Activated T-helper 2 cell treated with anti-CD3 and anti-CD28 coated beads, Interferon-gamma antibody, Interleukin-2, Interleukin-4, amounts not matched to agents 10 μg/mL and 5 μg/mL and 100 μg/mL, durations not matched to agents 14 hours and 24 hours and 36 hours (primary cell): ENCODE results near the gene GPR78. TPM values are rescaled to one million over a fixed set of nuclear protein-coding genes. Genes with fewer than 3 reads are reported as not detected.

ENCODE experiments used
- DNase-seq: peaks from one replicate; pipeline ENCODE4 v3.0.0; 2021; ENCODE audit warnings: low spot score
- H3K27ac Mint-ChIP-seq: one replicate; pipeline ENCODE4 v1.8.0; 2021; ENCODE audit warnings: mixed read lengths
- H3K27me3 Mint-ChIP-seq: one replicate; pipeline ENCODE4 v1.8.0; 2021; ENCODE audit warnings: low read depth, mixed read lengths
- H3K36me3 Mint-ChIP-seq: one replicate; pipeline ENCODE4 v1.8.0; 2021; ENCODE audit warnings: low read depth, mixed read lengths
- H3K4me1 Mint-ChIP-seq: one replicate; pipeline ENCODE4 v1.8.0; 2021; ENCODE audit warnings: low read depth, mixed read lengths
- H3K4me3 Mint-ChIP-seq: one replicate; pipeline ENCODE4 v1.8.0; 2021; ENCODE audit warnings: low read depth, mild to moderate bottlenecking, moderate library complexity, mixed read lengths
- H3K9me3 Mint-ChIP-seq: one replicate; pipeline ENCODE4 v1.8.0; 2021; ENCODE audit warnings: mixed read lengths
- intact Hi-C: fragments of 100-400 bp; cut with micrococcal nuclease; formaldehyde crosslinking; loops from one replicate; pipeline ENCODE4 v1.15.1; 2023
- total RNA-seq: library from RNA; stranded (reverse); gene quantifications from 2 replicates; pipeline ENCODE4 v1.2.3, GENCODE V29; 2022

Gene GPR78, protein sequence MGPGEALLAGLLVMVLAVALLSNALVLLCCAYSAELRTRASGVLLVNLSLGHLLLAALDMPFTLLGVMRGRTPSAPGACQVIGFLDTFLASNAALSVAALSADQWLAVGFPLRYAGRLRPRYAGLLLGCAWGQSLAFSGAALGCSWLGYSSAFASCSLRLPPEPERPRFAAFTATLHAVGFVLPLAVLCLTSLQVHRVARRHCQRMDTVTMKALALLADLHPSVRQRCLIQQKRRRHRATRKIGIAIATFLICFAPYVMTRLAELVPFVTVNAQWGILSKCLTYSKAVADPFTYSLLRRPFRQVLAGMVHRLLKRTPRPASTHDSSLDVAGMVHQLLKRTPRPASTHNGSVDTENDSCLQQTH
- not detected in 2 replicates for total RNA-seq

- no peaks in the 10 kb centered on the region for H3K4me1 Mint-ChIP-seq
- peaks cover 4% of the 10 kb centered on the region for H3K27me3 Mint-ChIP-seq
- intact Hi-C loops: no loop called here
- DNase-seq: peak; percentile 37
- H3K36me3 Mint-ChIP-seq: no peaks in the 10 kb centered on the region
- H3K4me3 Mint-ChIP-seq: no peak within 1 kb of the TSS
- H3K9me3 Mint-ChIP-seq: no peaks in the 10 kb centered on the region
- H3K27ac Mint-ChIP-seq: no peak within 1 kb of the TSS
Measured at GRCh38 chr4:8580321-8581093, at the start of gene GPR78. GPR78 (plus strand) TSS chr4:8580392; CDS start chr4:8580983, 591 bp downstream.

DNA sequence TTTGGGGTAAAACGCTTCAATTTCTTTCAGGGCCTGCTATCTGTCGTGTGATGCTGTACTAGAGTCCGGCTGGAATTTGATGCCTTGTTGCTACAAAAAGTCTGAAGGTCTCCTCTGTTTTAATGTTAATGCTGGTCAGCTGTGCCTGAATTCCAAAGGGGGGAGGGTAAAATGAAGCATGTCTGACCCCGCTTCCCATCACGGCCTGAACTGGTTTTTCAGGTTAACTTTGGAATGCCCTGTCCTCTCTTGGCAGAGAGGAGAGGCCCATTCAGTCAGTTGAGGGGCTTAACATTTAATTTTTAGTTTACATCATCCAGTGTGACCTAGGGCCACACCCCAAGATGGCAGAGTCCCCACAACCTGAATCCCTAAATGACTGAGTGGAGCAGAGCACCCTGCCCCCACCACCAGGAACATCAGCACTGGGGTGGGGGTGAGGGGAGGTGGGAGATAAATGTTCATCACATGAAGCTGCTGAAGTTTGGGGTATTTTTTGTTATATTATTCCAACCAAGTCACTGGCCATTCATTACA lies 47.9 kb upstream of the GPR78 start:
- intact Hi-C loops: no loop called here
- Mint-ChIP-seq H3K4me3 (no peak overlapping the region), H3K4me1 (no peaks in the 10 kb centered on the region), H3K27me3 (peaks cover 1% of the 10 kb centered on the region), H3K27ac (no peak overlapping the region), H3K9me3 (peaks cover 15% of the 10 kb centered on the region), H3K36me3 (no peaks in the 10 kb centered on the region)
- DNase-seq: no peak

DNA sequence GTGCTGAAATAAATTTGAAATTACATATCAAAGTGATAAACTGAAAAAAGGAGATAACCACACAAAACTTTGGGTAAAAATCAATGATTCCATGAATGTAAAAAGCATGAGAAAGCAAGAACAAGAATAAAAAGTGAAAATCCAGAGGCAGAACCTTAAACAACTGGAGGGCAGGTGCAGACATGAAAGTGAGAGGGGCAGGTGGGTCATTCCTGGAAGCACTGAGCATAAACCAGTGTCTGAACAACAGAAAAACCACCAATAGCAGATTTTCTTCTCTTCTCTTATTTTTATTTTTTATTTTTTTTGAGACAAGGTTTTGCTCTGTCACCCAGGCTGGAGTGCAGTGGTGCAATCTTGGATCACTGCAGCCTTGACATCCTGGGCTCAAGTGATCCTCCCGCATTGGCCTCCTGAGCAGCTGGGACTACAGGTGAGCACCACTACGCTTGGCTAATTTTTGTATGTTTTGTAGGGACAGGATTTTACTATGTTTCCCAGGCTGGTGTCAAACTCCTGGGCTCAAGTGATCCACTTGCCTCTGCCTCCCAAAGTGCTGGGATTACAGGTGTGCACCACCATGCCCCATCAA lies 46.8 kb upstream of the GPR78 start:
- no peak overlapping the region for H3K27ac Mint-ChIP-seq
- DNase-seq: no peak

GRCh38 chr4:8534129-8534528 lies 46.1 kb upstream of the GPR78 start:
- H3K9me3 Mint-ChIP-seq: peaks cover 15% of the 10 kb centered on the region
- no peak overlapping the region for H3K27ac Mint-ChIP-seq
- no peaks in the 10 kb centered on the region for H3K4me1 Mint-ChIP-seq
- peaks cover 1% of the 10 kb centered on the region for H3K27me3 Mint-ChIP-seq
- no peak overlapping the region for H3K4me3 Mint-ChIP-seq
- no peaks in the 10 kb centered on the region for H3K36me3 Mint-ChIP-seq
- DNase-seq: no peak
- intact Hi-C loops: no loop called here

More for the DNA sequence above, 46.8 kb upstream of the GPR78 start:
- no peaks in the 10 kb centered on the region for H3K36me3 Mint-ChIP-seq
- peaks cover 15% of the 10 kb centered on the region for H3K9me3 Mint-ChIP-seq
- intact Hi-C loops: no loop called here
- H3K4me1 Mint-ChIP-seq: no peaks in the 10 kb centered on the region
- H3K27me3 Mint-ChIP-seq: peaks cover 1% of the 10 kb centered on the region
- no peak overlapping the region for H3K4me3 Mint-ChIP-seq

- intact Hi-C loops: no loop called here
- H3K9me3 Mint-ChIP-seq: peaks cover 15% of the 10 kb centered on the region
Measured at GRCh38 chr4:8534611-8535010, 45.6 kb upstream of the GPR78 start.

DNA sequence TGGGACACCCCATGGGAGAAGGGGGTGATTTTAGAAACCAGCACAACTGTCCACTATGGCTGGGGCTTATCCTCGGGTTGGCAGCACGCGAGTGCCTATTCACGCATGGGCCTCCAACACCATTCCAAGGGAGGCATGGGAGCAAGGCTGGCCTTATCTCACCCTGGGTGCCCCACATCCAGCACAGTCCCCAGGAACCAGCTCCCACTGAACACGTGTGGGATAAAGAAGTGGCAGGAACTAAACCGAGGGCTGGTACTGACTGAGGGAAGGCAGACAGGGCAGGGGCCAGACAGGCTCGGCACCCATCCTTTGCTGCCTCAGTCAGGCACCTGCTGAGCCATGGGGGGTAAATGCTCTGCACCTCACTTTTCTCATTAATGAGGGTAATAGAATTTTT lies 43.7 kb upstream of the GPR78 start:
- intact Hi-C loops: no loop called here
- DNase-seq: no peak
- peaks cover 5% of the 10 kb centered on the region for H3K4me1 Mint-ChIP-seq
- H3K27ac Mint-ChIP-seq: no peak overlapping the region
- H3K27me3 Mint-ChIP-seq: no peaks in the 10 kb centered on the region
- H3K9me3 Mint-ChIP-seq: peaks cover 15% of the 10 kb centered on the region
- H3K36me3 Mint-ChIP-seq: no peaks in the 10 kb centered on the region
- no peak overlapping the region for H3K4me3 Mint-ChIP-seq

More at GRCh38 chr4:8534611-8535010, 45.6 kb upstream of the GPR78 start:
- no peaks in the 10 kb centered on the region for H3K36me3 Mint-ChIP-seq
- no peak overlapping the region for H3K27ac Mint-ChIP-seq
- H3K27me3 Mint-ChIP-seq: no peaks in the 10 kb centered on the region
- DNase-seq: no peak
- no peaks in the 10 kb centered on the region for H3K4me1 Mint-ChIP-seq
- no peak overlapping the region for H3K4me3 Mint-ChIP-seq

DNA sequence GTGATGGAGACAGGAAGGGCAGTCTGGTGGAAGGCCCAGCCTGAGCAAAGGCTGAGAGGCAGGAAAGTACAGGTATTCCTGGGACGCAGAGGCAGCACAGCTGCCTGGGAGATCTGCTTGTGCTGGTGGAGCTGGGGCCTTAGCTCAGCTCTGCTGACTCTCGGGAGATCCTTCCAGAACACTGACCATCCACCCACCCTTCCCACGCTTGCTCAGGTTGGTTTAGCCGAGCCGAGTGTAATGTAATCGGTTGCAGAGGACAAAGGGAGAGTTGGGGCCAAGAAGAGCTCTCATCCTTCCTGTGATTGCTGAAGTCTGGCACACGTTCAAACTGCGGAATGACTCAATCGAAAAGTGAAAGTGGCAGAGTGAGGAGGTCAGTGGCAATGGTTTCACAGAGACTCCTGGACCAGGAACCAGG lies 43.1 kb upstream of the GPR78 start:
- peaks cover 15% of the 10 kb centered on the region for H3K9me3 Mint-ChIP-seq
- no peak overlapping the region for H3K4me3 Mint-ChIP-seq
- no peaks in the 10 kb centered on the region for H3K27me3 Mint-ChIP-seq
- no peaks in the 10 kb centered on the region for H3K36me3 Mint-ChIP-seq
- DNase-seq: no peak
- H3K4me1 Mint-ChIP-seq: peaks cover 5% of the 10 kb centered on the region
- intact Hi-C loops: no loop called here
- H3K27ac Mint-ChIP-seq: no peak overlapping the region

DNA sequence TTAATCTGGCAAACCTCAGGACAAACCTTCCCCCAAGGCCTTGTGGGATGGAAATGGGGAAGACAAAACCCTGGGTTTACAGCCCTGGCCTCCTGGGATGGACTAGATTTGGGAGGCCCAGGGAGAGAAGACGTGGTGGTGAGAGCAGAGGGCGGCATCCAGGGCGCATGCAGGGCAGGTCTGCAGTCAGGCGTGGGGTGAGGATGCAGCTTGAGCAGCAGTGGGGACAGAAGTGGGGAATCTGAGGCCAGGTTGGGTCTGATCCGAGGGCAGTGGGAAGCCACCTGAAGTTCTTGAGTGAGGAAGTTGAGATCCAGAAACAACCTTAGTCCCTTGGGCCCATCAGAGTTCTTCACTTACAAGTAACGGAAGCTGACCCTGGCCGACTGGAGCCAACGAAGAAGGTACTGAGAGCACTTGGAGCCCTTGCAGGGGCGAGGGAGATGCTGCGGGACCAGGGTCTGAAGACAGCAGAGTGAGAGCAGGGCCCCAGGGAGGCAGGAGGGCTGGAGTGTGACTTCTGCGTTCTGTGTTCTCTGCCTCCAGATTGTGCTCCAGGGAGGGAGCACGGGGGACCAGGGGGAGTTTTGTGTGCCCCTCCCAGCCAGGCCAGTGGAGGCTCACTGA lies 42.0 kb upstream of the GPR78 start:
- H3K4me1 Mint-ChIP-seq: peaks cover 5% of the 10 kb centered on the region
- H3K9me3 Mint-ChIP-seq: peaks cover 15% of the 10 kb centered on the region
- H3K36me3 Mint-ChIP-seq: no peaks in the 10 kb centered on the region
- intact Hi-C loops: no loop called here
- H3K4me3 Mint-ChIP-seq: no peak overlapping the region
- no peaks in the 10 kb centered on the region for H3K27me3 Mint-ChIP-seq
- DNase-seq: no peak
- H3K27ac Mint-ChIP-seq: no peak overlapping the region

- H3K4me3 Mint-ChIP-seq: no peak overlapping the region
- H3K4me1 Mint-ChIP-seq: peaks cover 5% of the 10 kb centered on the region
- no peaks in the 10 kb centered on the region for H3K36me3 Mint-ChIP-seq
- no peaks in the 10 kb centered on the region for H3K27me3 Mint-ChIP-seq
- H3K9me3 Mint-ChIP-seq: peaks cover 15% of the 10 kb centered on the region
- intact Hi-C loops: no loop called here
- H3K27ac Mint-ChIP-seq: no peak overlapping the region
- DNase-seq: no peak
Measured at GRCh38 chr4:8538703-8539567, 41.3 kb upstream of the GPR78 start.

DNA sequence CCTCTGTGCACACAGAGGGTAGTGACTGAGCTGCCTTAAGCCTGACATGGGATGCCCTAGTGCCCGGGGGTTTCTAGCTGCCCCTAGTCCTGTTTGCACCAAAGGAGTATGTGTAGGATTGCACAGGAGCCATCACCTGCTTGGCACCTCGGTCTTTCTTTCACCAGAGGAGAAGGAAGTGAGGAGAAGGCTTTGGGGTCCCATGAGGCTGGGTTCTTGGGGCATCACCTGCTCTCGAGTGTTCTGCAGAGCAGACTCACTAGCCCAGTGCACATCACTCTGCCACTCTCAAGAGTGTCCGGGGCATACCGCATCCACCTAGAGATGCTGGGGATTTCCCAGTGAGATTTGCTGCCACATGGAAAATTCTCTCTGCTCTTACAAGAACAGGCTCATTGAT lies 40.5 kb upstream of the GPR78 start:
- Mint-ChIP-seq H3K4me3 (no peak overlapping the region), H3K36me3 (no peaks in the 10 kb centered on the region), H3K4me1 (peaks cover 5% of the 10 kb centered on the region), H3K27me3 (no peaks in the 10 kb centered on the region), H3K9me3 (peaks cover 9% of the 10 kb centered on the region), H3K27ac (peak overlapping the region; percentile 69)
- DNase-seq: no peak
- intact Hi-C loops: no loop called here

DNA sequence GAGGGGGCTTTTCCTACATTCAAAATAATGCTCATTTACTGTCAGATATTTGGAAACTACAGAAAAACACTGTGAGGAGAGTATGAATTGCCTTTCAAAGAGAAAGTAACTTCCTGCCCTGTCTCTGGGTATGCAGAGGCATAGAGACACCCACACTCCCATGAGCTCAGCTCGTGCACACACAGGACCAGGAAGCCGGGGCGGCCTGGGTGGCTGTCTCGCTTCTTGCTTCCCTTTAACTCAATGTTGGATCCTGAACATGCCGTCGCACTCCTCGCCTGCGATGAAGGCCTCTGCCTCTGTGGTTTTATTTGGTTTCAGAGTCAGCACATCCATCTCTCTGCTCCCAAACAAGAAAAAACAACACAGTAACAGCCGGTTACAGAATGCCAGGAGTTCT lies 40.1 kb upstream of the GPR78 start:
- H3K4me3 Mint-ChIP-seq: no peak overlapping the region
- peak overlapping the region; percentile 69 for H3K27ac Mint-ChIP-seq
- intact Hi-C loops: no loop called here
- H3K36me3 Mint-ChIP-seq: no peaks in the 10 kb centered on the region
- H3K4me1 Mint-ChIP-seq: peaks cover 5% of the 10 kb centered on the region
- H3K27me3 Mint-ChIP-seq: no peaks in the 10 kb centered on the region
- H3K9me3 Mint-ChIP-seq: peaks cover 5% of the 10 kb centered on the region
- no peak for DNase-seq

DNA sequence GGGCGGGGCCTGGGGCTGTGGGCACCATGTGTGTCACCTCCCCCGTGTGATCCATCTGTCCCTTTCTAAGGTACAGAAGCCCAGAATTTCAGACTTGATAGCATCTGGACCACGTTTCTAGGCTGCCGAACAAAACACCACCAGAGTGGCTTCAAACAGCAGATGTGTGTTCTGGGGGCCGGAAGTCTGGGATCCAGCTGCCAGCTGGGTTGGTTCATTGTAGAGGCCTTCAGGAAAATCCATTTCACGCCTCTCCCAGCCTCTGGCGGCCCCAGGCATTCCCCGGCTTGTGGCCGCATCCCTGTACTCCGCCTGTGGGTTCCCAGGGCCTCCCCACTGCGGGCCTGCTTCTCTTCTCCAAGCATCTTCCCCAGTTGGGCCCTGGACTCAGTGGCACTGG lies 39.6 kb upstream of the GPR78 start:
- DNase-seq: no peak
- H3K9me3 Mint-ChIP-seq: no peaks in the 10 kb centered on the region
- H3K4me3 Mint-ChIP-seq: no peak overlapping the region
- H3K27me3 Mint-ChIP-seq: no peaks in the 10 kb centered on the region
- peaks cover 5% of the 10 kb centered on the region for H3K4me1 Mint-ChIP-seq
- H3K27ac Mint-ChIP-seq: no peak overlapping the region
- H3K36me3 Mint-ChIP-seq: no peaks in the 10 kb centered on the region
- intact Hi-C loops: no loop called here
